Uterus (tissue), 4 donors: Measurements from ENCODE around the gene PIM1. TPM values are rescaled to one million over a fixed set of nuclear protein-coding genes. Genes with fewer than 3 reads are reported as not detected.

Source experiments
- DNase-seq, 2 donors: peaks; one replicate each; pipeline ENCODE4 v3.0.0-alpha.2; 2019 to 2020
- H3K27ac ChIP-seq, 2 donors: fragments of 200-600 bp; sonication (generic); 1 replicate in 1 of 2; 2 replicates in 1 of 2; pipeline ENCODE4 v1.5.1; 2016 to 2018
- H3K27me3 ChIP-seq, 2 donors: fragments of 200-600 bp; sonication (generic); one replicate each; pipeline ENCODE4 v1.5.1; 2018 to 2019; ENCODE audit warnings: control low read depth in 1 of 2
- H3K36me3 ChIP-seq, 2 donors: fragments of 200-600 bp; sonication (generic); one replicate each; pipeline ENCODE4 v1.5.1; 2019; ENCODE audit warnings: control low read depth in 1 of 2
- H3K4me1 ChIP-seq, 2 donors: fragments of 200-600 bp; sonication (generic); one replicate each; pipeline ENCODE4 v1.5.1; 2018 to 2019; ENCODE audit warnings: control low read depth in 1 of 2
- H3K4me3 ChIP-seq, 2 donors: fragments of 200-600 bp; sonication (generic); 1 replicate in 1 of 2; 2 replicates in 1 of 2; pipeline ENCODE4 v1.5.1; 2018 to 2019; ENCODE audit warnings: mild to moderate bottlenecking in 1 of 2
- H3K9me3 ChIP-seq, 2 donors: fragments of 200-600 bp; sonication (generic); one replicate each; pipeline ENCODE4 v1.5.1; 2019; ENCODE audit warnings: control low read depth in 1 of 2
- POLR2A ChIP-seq, 2 donors: fragments of 450-650 bp; IDR thresholded peaks; one replicate each; pipeline ENCODE4 v1.6.1; 2016; ENCODE audit warnings: antibody characterized with exemption in 2 of 2, mild to moderate bottlenecking in 1 of 2, moderate library complexity in 1 of 2
- intact Hi-C: fragments of 100-400 bp; cut with DNase I; formaldehyde crosslinking; loops from one replicate; pipeline ENCODE4 v1.15.1; 2023; ENCODE audit warnings: low total_unique reads
- total RNA-seq, 4 donors: library from RNA; depleted of rRNA in 3 of 4; stranded (reverse); fragments of >200 nt in 3 of 4; gene quantifications; one replicate each; pipeline versions ENCODE4 v1.1.0 to v1.2.4, GENCODE V29; 2014 to 2023
- TF ChIP-seq, protein P1 (sequence below), 4 experiments: fragments of 200-600 bp in 2 of 4; fragments of 450-650 bp in 2 of 4; sonication (generic) in 2 of 4; IDR thresholded peaks; one replicate each; pipeline ENCODE4 v1.5.1; 2016 to 2019; ENCODE audit warnings: antibody characterized with exemption in 4 of 4, mild to moderate bottlenecking in 2 of 4, moderate library complexity in 1 of 4
- donor health status: DM: yes; HTN: yes; CAD: no.

PIM1 gene
- total RNA-seq, 4 donors from 2014 or later, result 2.0 to 44.5 (median 28.8) TPM

DNA sequence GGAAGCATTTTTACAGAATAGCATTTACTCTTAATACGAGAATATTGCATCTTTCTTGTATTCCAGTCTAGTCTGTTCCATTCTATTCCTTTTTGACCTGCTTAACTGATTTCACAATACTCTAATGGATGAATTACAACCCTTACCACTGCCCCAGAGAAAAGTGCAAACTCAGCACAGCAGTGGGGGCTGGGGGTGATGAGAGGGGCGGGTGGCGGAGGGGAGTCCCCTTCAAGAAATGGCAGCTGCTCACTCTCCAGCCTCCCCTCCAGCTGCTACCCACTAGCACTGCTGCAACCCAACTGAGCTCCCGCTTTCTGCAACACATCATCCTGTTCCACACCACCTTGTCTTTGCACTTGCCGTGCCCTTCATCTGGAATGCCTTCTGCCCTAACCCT, 30.1 kb downstream of the PIM1 start:
- Histone ChIP-seq H3K36me3 (no peaks in the 10 kb centered on the region), H3K4me1 (no peaks in the 10 kb centered on the region), H3K27ac (no peak overlapping the region), H3K4me3 (no peak overlapping the region), H3K9me3 (no peaks in the 10 kb centered on the region), H3K27me3 (no peaks in the 10 kb centered on the region)
- intact Hi-C loops, result loop anchor here (10.0 kb wide), 1 partner anchor 175 kb away; no protein-coding TSS in a partner anchor
- TF ChIP-seq, protein P1, sequence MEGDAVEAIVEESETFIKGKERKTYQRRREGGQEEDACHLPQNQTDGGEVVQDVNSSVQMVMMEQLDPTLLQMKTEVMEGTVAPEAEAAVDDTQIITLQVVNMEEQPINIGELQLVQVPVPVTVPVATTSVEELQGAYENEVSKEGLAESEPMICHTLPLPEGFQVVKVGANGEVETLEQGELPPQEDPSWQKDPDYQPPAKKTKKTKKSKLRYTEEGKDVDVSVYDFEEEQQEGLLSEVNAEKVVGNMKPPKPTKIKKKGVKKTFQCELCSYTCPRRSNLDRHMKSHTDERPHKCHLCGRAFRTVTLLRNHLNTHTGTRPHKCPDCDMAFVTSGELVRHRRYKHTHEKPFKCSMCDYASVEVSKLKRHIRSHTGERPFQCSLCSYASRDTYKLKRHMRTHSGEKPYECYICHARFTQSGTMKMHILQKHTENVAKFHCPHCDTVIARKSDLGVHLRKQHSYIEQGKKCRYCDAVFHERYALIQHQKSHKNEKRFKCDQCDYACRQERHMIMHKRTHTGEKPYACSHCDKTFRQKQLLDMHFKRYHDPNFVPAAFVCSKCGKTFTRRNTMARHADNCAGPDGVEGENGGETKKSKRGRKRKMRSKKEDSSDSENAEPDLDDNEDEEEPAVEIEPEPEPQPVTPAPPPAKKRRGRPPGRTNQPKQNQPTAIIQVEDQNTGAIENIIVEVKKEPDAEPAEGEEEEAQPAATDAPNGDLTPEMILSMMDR (IDR thresholded peaks at IDR 0.05), result no peak
- no peak for TF ChIP-seq POLR2A (IDR thresholded peaks at IDR 0.05)
- no peak for DNase-seq

DNA sequence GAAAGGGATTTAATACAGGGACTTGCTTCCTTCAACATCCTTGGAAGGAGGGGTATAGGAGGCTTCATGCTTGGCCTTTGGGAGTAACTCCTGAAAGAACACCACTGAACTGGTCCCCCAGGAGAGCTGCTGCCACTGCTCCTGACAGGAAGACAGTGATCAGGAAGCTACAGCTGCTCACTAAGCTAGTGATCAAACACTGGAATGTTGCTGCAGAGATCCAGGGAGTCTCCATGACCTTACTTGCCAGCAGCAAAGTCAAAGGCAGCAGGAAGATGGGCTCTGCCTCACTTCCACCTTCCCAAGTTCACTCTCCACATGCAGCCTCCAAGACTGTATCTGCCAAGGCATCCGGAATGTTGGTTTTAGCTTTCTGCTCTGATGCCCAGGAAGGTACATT, 31.8 kb downstream of the PIM1 start:
- Histone ChIP-seq H3K9me3 (no peaks in the 10 kb centered on the region), H3K27me3 (no peaks in the 10 kb centered on the region), H3K36me3 (no peaks in the 10 kb centered on the region), H3K4me1 (no peaks in the 10 kb centered on the region), H3K4me3 (no peak overlapping the region), H3K27ac (no peak overlapping the region)
- TF ChIP-seq POLR2A (IDR thresholded peaks at IDR 0.05), result no peak
- TF ChIP-seq, protein P1 (IDR thresholded peaks at IDR 0.05), result no peak
- intact Hi-C loops, result loop anchor here (10.0 kb wide), 1 partner anchor 177 kb away; no protein-coding TSS in a partner anchor
- no peak for DNase-seq

DNA sequence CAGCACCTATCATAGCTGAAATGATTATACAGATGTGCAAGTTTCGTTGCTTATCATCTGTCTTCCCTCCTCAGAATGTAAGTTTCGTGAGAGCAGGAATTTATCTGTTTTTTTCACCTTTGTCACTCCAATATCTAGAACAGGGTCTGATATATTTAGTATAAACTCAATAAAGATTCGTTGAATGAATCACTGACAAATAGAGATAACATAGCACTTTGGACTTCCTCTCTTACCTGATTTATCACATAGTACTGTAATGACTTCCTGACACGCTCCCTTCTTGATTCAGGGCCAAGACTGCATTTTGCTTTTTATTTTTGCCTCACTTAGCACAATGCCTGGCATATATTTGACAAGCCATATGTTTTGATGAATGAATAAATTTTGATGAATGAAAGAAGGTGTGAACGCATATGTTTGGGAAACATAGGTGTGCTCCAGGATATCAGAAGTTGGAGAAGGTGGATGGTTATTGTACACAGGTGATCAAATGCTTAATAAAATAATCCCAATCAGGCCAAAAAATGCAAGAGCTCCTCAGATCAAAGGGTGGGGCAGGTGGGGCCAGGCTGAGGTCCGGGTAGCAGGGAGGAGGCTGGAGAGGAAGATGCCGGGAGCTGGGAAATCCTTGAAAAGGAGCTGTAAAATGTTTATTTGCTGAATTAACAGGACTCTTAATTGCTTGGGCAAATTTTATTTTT, 33.0 kb downstream of the PIM1 start:
- no peaks in the 10 kb centered on the region for H3K9me3 ChIP-seq

DNA sequence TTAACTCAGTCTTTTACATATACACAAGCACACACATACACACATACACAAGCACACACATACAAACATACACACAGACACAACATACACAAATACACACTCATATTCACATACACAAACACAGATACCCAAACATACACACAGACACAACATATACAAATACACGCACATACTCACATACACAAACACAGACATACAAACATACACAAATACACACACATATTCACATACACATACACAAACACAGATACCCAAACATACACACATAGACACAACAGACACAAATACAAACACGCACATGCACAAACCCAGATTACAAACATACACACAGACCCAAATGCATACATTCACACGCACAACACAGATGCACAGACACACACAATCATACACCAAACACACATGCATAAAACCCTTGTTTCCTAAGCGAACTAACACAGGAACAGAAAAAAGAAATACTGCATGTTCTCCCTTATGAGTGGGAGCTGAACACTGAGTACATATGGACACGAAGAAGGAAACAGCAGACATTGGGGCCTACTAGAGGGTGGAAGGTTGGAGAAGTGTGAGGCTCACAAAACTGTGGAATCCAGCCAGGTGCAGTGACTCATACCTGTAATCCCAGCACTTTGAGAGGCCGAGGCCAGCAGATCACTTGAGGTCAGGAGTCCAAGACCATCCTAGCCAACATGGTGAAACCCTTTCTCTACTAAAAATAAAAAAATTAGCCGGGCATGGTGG, 34.2 kb downstream of the PIM1 start:
- Histone ChIP-seq H3K27ac (no peak overlapping the region), H3K4me3 (no peak overlapping the region), H3K36me3 (no peaks in the 10 kb centered on the region), H3K4me1 (no peaks in the 10 kb centered on the region), H3K27me3 (no peaks in the 10 kb centered on the region), H3K9me3 (no peaks in the 10 kb centered on the region)
- TF ChIP-seq, protein P1 (IDR thresholded peaks at IDR 0.05), result no peak
- no peak for TF ChIP-seq POLR2A (IDR thresholded peaks at IDR 0.05)
- intact Hi-C loops, result loop anchor here (10.0 kb wide), 1 partner anchor 179 kb away; no protein-coding TSS in a partner anchor
- DNase-seq, result peak; percentile 36 to 41

More for the DNA sequence above, 33.0 kb downstream of the PIM1 start:
- intact Hi-C loops, result loop anchor here (10.0 kb wide), 1 partner anchor 178 kb away; no protein-coding TSS in a partner anchor
- no peaks in the 10 kb centered on the region for H3K4me1 ChIP-seq
- TF ChIP-seq, protein P1 (IDR thresholded peaks at IDR 0.05), result no peak
- no peak for TF ChIP-seq POLR2A (IDR thresholded peaks at IDR 0.05)
- no peak overlapping the region for H3K27ac ChIP-seq
- no peaks in the 10 kb centered on the region for H3K36me3 ChIP-seq
- H3K4me3 ChIP-seq, result no peak overlapping the region
- DNase-seq, result no peak
- no peaks in the 10 kb centered on the region for H3K27me3 ChIP-seq
